Germinal center (tissue), 1 donor: ENCODE data around the gene LIM2.

Experiments
- DNase-seq: peaks from one replicate; pipeline ENCODE4 v3.0.0; 2012; ENCODE audit warnings: mixed read lengths, low spot score

The LIM2 gene

DNA sequence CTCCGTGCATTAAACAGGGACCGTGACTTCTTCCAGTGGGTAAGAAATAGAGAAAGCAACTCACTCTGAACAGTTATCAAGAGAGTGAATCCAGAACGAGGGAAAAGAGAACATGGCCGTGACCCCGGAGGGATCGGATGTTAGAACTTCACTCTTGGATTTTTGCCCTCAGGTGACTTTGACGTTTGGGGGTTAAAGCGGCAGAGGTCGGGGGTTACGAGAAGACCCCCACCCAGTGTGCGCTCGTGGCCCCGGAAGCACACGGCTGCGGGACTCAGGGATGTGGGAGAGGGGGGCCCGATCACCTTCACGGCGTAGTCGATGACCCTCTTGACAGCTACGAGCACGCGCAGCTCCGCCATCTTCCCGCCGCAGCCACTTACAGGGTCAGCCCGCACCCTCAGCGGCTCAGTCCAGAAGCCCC, 21.8 kb downstream of the LIM2 start, which contains the start of gene ETFB:
Gene ETFB, minus strand, starts transcription at position 424 of the 424 bp plus-strand sequence. Its CDS starts 62 bp downstream, at position 362.
- DNase-seq, result no peak

- no peak for DNase-seq
Measured at GRCh38 chr19:51365211-51365964, 22.4 kb downstream of the LIM2 start.

DNA sequence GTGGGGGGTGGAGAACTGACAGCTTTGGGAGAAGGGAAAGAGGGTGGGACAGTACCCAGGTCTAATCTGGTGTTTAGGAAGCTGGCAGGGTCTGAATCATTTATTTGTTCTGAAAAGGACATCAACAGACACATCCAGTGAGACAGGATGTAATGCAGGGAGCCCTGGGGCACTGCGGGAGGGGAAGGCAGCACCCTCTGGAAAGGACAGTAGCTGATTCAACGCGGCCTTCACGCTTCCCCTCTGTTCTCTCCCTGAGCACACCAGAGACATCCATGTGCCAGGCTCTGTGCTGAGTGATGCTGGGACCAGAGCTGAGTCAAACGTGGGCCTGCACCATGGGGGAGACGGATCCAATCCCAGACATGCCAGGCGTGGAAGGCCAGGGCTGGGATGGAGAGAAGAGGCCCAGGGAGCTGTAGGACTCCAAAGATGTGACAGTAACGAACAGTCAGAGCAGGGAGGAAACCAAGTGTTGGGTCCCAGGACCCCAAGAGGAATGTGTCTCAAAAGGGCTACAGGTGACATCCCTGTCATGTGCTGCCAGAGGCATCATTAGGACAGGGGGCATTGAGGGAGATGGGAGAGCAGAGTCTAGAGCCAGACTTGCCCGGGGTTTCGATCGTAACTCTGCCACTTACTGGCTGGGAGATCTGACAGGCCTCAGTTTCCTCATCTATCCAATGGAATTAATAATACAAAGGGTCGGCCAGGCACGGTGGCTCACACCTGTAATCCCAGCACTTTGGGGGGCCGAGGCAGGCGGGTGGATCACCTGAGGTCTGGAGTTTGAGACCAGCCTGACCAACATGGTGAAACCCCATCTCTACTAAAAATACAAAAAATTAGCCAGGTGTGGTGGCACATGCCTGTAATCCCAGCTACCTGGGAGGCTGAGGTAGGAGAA, 23.3 kb downstream of the LIM2 start:
- DNase-seq, result no peak

- DNase-seq, result no peak
Measured at GRCh38 chr19:51361239-51361638, 26.5 kb downstream of the LIM2 start.

- no peak for DNase-seq
Measured at GRCh38 chr19:51359294-51359693, 28.5 kb downstream of the LIM2 start.

DNA sequence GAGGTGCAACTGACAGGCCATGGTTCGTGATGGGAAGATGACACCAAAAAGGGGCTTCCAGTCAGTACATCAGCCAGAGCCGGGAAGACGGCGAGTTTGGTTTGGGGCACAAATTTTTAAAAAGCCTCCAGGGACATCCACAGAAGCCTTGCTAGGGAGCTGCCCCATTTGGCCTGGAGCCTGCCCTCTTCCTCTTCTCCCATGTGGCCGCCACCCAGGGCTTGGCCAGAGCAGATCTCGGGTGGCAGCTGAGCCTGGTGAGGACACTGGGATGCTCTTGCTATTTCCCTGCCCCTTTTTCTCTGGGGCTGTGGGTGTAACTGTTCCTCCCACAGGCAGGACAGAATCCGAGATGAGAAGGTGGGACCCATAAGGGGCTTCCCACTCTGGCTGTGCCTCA, 29.8 kb downstream of the LIM2 start:
- no peak for DNase-seq

DNA sequence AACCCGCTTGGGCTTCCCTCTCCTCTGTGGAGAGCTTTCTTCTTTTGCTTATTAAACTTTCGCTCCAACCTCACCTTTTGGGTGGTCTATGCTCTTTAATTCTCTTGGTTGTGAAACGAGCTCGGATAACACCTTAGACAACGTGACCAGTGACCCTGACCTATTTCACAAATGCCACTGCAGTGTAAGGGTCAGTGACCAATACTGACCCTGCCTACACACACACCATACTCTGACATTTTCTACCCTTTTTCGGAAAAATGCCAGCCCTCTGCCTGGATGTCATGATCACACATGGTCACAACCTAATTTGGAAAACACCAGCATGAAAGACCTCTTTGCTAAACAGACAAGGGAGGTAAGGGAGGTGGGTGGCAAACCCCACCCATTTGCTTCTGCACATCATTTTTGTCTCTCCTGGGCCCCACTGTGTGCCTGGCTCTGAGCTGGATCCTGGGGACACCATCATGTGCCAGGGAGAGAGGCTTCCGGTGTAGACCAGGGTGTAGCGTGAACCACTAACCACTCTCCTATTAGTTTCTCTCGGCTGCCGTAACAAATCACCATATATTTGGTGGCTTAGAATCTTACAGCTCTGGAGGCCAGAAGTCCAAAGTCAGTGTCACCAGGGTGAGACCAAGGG, 31.5 kb downstream of the LIM2 start:
- no peak for DNase-seq

- DNase-seq, result no peak
Measured at GRCh38 chr19:51354742-51355148, 33.0 kb downstream of the LIM2 start.

- no peak for DNase-seq
Measured at GRCh38 chr19:51354103-51354741, 33.6 kb downstream of the LIM2 start.

DNA sequence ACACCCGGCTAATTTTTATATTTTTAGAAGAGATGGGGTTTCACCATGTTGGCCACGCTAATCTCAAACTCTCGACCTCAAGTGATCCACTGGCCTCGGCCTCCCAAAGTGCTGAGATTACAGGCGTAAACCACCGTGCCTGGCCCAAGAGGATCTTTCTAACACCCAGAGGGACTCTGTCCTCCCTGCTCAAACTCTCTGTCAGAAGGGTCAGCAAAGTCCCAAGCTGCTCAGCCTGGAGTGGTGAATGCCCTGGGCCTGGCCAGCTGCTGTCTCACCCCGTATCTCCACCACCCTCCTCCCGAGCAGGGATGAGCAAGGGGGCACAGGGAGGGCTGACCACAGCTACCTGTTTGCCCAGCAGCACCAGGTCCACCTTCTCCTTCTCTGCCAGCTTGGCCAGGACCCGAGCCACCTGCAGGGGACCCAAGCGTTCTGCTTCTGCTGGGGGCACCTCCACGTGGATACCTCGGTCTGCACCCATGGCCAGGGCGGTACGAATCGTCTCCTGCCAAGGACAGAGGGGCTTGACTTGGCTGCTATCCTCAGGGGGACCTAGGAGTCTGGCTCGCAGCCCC, 34.9 kb downstream of the LIM2 start:
- no peak for DNase-seq

GRCh38 chr19:51351266-51351990, 36.3 kb downstream of the LIM2 start:
- DNase-seq, result no peak

DNA sequence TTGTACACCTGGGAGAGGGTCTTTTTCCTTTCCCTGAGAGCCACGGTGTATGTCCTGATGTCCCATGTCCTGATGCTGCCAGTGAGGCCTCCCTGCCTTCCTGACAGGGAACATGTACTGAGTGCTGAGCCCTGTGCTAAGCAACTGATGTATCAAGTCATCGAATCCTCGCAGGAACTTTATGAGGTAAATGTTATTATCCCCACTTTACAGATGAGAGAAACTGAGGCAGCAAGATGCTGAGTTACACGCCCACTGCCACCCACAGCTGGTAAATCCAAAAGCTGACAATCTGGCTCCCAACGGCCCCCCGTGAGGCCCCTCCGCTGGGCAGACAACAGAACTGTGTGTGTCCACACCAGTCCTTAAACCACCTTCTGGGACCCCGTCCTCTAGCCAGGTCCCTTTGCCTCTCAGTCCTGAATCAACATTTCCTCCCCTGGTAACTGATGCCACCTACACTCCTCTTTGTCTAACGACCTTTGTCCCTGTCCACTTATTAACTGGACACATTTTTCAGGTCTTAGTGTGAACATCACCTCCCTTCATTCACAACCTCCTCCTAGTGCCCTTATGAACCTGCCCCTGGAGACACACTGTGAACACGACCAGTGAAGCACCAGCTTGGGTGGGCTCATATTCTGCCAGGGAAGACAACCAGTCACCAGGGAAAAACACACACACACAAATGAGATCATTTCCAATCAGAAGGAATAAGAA, 40.4 kb downstream of the LIM2 start:
- no peak for DNase-seq

DNA sequence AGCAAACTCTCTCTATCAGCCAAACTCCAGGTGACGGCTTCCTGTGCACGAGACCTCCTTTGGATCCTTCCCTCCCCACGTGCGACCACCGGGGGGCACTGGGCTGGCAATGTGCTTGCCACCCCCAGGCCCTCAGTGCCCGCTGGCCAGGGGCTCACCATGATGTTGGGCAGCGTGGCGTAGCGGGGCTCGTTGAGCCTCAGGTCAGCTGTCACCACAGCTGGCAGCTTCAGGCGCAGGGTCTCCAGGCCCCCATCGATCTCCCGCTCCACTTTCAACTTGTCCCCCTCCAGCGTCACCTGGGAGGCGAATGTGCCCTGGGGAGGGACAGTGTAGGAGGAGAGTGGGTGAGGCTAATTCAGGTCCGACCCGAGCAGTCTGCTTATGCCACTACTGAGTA, 41.0 kb downstream of the LIM2 start:
- DNase-seq, result no peak

GRCh38 chr19:51345076-51345620, 42.6 kb downstream of the LIM2 start:
- DNase-seq, result no peak

DNA sequence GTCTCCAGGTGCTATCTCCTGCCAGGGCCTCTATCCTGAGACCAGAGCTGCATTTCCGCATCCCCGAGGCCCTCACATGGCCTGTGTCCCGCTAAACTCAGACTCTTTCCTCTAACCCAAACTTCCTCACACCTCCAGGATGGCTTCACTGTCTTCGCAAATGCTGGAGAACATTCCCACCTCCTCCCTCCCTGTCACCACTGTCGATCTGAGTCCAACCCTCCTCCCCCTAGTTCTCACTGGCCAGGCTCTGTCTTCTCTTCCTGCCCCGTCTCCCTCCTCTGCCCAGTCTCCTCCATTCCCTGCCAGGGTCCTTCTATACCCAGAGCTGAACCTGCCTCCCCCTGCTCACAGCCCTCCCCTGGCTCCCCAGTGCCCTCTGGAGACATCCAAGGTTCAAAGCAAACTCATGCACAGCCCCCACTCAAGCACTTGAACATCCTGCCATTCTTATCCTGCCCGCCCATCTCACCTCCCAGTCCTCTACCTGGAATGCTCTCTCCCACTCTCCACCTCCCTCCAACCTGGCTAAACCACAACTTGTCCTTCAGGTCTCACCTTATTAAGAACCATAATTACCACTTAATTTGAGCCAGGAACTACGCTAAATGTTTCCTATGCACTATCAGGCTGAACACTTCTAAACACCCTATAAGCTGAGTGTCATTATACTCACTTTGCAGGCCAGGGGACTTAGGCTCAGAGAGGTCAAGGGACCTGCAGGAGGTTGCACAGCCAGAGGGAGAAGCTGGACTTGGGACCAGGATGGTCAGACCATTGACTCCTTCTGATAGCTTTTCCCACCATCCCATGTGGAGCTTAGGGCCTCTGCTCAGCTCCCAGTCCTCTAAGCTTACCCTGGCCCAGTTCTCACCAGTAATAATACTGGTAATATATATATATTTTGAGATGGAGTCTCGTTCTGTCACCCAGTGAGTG, 44.9 kb downstream of the LIM2 start:
- DNase-seq, result no peak

- no peak for DNase-seq
Measured at GRCh38 chr19:51341976-51342580, 45.7 kb downstream of the LIM2 start, which contains the start of gene VSIG10L. Gene VSIG10L (minus strand): TSS chr19:51342139. CDS start chr19:51342124, 15 bp downstream.

DNA sequence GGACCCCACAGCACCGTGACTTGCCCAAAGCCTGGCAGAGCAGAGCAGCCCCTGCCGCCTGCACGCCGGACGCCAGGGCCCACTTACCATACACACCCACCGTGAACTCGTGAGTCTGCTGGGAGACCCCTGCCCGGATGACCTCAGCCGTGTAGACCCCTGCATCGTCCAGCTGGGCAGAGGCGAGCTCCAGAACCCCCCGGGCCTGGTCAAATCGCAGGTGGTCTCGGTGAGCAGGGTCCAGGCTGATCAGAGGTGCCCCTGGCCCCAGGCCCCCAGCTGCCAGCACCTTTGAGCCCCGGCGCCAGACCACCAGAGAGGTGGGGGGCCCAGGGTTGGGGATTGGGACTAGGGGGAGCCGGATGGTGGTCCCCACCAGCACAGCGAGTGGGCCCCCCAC, 46.7 kb downstream of the LIM2 start:
- no peak for DNase-seq
